Raji (cell line): ENCODE results near the gene IFT122.

Experiments used
- POLR2A ChIP-seq: IDR thresholded peaks from 2 replicates; pipeline ENCODE4 v1.6.1; 2011; ENCODE audit warnings: low read depth, low read length, control low read depth; ENCODE audit not compliant: insufficient read depth

Gene IFT122

DNA sequence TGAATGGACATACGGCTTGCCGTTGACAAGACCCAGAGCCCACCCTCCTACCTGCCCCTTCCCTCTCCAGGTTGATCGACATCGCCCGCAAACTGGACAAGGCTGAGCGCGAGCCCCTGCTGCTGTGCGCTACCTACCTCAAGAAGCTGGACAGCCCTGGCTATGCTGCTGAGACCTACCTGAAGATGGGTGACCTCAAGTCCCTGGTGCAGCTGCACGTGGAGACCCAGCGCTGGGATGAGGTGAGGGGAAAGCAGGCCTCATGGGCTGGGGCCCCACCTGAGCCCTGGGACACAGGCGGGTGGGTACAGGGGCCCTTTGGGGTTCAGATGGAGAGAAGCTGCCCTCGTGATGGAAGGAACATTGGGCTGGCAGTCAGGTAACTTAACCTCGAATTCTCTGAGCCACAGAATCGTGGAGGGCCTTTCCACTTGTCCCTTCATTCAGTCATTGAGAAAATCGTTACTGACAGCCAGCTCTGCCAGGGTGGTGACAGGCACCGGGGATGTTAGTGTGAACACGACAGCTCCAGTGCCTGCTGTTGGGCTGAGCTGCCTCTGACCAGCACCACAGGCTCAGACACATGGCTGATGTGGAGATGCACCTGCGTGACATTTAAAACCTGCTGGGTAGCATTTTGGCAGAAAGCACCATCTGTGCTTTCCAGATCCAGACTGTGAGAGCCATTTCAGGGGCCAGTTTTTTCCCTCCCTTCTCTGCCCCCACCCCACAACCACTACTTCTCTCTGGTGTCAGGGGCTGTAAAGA lies 62.8 kb downstream of the IFT122 start:
- TF ChIP-seq POLR2A = no peak

DNA sequence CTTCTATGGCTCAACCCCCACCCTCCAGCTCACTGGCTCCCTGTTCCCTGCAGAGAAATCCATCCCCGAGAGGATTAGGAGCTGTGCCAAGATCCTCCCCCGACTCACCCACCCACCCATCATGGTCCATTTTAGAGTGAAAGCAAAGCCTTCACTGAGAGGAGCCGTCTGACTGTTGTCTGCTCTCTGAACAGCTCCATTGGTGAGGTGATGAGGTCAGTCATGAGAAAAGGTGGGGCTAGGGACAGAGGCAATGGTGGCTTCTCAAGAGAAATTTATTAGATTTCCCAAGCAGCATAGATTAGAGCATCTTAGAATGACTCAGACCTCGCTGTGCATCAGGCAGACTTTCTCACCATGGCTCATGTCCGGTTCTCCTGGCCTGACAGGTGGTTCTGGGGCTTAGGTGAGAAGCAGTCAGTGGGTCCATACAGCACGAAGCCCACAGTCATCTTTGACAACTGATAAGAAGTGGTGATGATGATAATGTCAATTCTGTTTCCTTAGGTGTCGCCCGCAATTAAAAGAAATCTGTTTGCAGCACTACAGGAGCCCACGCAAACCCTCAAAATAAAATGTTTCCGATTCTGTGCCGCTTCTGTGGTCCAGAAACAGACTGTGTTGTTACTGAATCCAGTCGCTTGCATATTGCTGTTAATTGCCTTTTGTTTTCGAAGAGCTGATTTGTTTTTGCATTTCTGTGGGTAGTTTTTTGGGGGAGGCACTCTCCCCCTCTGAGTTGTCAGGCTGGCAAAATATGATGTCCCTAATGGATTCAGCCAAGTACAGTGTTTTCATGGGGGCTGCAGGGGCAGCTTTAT lies 63.7 kb downstream of the IFT122 start:
- TF ChIP-seq POLR2A = no peak

DNA sequence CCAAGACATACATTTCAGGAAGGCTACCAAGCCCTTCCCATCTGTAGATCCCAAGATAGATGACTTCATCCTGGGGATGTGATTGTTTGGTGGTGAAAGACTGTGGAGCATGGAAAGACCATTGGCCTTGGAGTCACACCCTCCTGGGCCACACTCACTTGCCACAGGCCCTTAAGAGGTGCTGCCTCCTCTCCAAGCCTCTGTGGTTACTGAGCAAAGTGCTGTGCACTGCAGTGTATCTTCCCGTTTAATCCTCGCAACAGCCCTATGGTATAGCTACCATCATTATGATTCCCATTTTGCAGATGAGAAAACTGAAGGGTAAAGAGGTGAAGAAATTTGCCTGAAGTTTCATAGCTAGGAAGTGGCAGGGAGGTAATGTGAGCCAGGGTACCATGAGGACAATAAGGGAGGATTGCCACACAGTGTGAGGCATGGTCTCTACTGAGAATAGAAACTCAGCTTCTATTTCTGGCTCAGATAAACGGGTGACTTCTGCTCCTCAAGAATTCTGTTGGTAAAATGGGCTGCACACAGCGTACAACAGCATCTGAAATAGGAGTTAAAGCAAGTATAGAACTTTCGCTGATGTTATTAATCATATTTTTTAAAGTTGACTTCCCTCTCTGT lies 64.6 kb downstream of the IFT122 start:
- no peak for TF ChIP-seq POLR2A

DNA sequence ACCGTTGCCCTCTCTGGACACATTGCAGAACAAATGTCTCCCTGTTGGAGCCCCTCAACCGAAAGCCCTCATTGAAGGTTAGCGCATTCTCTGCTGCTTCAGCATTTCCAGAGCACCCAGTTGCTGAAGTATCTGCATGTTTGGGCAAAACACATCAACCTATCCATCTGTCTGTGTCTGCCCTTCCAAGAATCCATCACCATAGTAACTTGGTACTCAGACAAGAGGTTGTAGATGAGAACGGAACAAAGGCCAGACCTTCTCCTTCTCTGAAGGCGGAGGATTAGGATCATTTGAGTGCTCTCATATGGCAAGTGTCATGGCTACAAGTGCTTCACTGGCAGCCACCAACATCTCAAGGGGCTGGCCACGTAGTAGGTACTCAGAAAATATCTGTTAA lies 65.3 kb downstream of the IFT122 start:
- no peak for TF ChIP-seq POLR2A

DNA sequence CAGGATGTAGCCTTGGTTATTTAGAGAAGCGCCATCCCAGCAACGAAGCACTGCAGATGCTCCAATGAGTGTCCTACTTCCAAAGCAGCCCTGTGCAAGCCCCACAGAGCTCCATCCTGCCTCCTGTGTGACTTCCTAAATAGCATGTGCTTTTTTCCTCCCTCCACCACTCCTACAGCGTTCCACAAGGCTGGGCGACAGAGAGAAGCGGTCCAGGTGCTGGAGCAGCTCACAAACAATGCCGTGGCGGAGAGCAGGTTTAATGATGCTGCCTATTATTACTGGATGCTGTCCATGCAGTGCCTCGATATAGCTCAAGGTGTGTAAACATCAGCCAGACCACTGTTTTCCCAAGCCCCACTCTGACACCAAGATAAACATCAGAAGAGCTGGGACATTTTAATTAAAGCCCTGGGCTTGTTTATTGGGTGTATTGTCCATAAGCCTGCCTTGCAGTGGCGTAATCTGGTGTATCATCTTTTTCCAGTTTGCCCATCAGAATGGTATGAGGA lies 66.3 kb downstream of the IFT122 start:
- TF ChIP-seq POLR2A = no peak

DNA sequence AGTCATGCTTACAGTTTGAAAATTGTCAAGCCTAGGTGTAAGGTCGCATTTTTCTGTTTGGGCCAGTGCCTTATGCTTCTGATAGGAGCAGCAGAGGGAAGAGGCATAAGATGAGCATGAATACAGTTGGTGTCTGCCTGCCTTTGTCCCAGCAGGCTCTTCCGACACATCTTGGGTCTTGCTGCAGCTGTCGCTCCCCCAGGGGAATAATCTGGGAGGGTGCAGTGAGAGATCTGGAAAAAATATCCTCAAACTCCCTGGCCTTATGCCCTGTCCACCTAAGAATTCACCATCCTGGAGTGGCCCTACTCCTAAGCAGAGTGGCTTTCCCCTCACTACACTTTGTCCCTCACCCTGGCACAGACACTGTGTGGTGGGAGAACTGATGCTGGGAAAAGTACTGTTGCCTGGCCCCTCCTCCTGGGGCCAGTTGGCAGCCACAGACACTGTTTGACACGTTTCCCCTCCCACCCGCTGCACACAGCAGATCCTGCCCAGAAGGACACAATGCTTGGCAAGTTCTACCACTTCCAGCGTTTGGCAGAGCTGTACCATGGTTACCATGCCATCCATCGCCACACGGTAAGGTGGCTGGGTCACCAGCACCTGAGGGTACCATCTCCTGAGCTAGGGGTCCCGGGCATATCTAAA lies 67.3 kb downstream of the IFT122 start:
- TF ChIP-seq POLR2A = no peak

DNA sequence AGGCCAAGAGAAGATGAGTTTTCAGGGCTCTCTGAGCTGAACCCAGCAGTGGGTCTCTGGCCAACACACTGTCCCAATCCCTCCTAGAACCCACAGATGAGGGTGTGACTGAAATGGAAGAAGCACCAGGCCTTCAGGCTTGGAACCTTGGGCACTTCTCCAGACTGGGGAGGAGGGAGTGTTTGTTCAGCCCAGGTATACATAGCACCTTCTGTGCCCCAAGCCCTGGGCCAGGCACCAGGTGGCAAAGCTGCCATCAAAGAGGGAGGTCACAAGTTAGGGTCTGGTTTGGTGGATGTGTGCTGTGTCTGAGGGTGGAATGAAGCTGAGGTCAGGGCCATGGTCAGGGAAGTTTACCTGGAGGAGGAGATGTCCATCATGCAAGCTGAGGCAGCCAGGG lies 72.6 kb downstream of the IFT122 start:
- no peak for TF ChIP-seq POLR2A

DNA sequence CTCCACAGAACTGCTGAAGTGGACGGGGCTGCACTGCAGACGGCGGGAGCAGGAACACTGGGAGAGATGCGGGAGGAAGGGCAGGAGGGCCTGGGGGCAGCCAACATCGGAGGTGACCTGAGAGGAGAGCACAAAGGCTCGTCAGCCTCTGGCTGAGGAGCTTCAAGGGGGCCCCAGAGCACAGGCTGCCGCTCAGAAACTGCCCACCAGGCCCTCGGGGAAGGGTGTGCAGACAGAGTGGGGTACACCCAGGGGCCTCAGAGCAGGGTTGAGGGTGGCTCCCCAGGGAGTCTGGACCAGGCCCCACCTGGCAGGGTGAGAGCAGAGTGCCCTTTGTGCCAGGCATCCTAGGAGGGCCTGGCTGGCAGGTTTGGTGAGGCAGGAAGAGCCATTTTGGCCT lies 73.7 kb downstream of the IFT122 start:
- TF ChIP-seq POLR2A = no peak

DNA sequence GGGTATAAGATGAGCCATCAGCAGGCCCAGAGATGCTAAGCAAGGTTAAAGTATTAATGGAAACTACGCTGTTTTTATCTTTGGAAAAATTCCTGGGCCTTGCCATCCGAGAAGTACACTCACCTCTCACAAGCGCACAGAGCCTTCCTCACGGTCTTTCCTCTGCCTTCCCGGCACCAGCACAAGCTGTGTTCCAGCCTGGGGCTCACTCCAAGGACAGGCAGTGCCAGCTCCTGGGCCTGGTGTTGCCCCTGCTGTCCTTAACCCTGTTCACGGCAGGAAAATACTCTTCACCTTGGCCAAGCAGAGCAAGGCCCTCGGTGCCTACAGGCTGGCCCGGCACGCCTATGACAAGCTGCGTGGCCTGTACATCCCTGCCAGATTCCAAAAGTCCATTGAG lies 74.1 kb downstream of the IFT122 start:
- TF ChIP-seq POLR2A = no peak

DNA sequence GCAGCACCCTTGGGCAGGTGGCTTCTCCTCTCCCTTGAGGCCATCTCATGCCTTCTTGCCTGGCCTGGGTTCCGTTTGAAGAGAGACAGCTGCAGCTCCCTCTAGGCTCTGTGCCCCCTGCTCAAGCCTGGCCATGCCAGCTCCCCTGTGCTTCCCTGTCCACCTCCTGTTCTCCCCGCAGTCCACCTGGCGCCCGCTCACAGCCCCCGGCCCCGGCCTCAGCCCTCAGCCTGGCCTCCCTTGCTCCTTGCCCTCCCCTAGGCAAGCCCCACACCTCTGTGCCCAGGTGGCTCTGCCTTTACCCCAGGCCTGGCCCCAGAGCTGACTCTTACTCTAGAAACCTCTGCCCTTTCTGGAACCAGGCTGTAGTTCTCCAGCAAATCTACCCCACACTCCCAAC lies 74.5 kb downstream of the IFT122 start:
- no peak for TF ChIP-seq POLR2A

DNA sequence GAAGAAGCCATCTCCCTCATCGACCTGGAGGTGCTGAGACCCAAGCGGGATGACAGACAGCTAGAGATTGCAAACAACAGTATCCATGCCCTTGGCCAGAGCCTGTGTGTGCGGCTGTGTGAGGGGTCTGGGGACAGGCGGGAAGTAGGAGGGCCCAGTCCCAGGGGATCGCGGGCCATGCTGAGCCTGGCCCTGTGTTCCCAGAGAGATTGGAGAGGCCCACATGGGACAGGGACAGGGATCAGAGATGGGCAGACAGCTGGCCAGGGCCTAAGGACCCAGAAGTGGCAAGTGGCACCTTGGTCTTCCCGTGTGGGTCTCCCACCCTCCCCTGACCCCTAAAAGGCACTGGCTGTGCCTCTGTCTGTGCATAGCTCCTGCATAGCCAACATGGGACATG lies 77.5 kb downstream of the IFT122 start:
- TF ChIP-seq POLR2A = no peak

DNA sequence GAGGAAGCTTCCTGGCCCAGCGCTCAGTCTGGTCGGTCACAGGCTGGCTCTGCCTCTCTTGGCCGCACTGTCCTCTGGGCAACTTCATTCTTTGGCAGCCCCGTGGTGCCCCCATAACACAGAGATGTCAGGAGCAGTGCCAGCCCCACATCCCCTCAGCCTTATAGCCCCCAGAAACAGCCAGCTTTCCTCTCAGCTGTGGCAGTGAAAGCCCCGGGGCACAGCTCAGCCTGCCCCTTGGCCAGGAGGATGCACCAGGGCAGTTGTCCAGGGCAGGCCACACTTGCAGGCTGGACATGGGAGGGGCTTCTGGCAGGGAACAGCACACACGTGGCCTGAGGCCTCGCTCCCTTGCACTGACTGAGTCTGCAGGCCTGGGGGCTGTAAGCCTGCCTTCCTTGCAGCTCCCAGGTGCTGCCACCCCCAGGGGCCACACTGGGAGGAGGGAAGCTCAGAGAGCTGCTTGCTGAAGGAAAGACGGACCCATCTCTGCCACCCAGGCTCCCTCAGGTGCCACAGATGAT lies 78.1 kb downstream of the IFT122 start:
- no peak for TF ChIP-seq POLR2A

DNA sequence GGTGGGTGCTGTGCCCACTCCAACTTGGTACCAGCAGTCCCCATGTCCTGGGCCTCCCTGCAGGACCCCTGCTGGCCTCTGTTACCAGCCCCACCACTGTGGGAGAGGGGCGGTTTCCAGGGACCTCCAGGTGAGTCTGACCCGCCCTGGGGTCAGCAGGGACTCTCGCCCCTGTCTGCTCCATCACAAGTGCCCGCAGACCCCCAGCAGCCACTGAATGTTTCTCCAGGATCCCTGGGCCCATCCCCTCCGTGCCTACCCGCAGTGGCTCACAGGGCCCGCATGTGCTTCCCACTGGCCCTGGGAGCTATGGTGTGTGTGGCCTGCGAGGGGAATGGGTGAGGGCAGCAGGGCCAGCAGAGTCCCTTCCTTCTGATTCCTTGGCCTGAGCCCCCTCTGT lies 78.6 kb downstream of the IFT122 start:
- no peak for TF ChIP-seq POLR2A

DNA sequence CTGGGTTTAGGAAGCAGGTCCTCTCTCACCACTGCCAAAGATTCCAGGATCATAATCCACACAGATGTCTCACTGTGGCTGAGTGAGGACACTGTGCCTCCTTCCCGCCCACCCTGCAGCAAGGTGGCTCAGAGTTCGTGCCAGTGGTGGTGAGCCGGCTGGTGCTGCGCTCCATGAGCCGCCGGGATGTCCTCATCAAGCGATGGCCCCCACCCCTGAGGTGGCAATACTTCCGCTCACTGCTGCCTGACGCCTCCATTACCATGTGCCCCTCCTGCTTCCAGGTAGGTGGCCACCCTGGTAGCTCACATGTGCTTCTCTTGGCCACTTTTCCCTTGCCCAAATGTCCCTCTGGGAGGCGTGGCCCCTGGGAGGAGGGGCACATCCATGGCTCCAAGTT lies 79.4 kb downstream of the IFT122 start:
- TF ChIP-seq POLR2A = no peak

DNA sequence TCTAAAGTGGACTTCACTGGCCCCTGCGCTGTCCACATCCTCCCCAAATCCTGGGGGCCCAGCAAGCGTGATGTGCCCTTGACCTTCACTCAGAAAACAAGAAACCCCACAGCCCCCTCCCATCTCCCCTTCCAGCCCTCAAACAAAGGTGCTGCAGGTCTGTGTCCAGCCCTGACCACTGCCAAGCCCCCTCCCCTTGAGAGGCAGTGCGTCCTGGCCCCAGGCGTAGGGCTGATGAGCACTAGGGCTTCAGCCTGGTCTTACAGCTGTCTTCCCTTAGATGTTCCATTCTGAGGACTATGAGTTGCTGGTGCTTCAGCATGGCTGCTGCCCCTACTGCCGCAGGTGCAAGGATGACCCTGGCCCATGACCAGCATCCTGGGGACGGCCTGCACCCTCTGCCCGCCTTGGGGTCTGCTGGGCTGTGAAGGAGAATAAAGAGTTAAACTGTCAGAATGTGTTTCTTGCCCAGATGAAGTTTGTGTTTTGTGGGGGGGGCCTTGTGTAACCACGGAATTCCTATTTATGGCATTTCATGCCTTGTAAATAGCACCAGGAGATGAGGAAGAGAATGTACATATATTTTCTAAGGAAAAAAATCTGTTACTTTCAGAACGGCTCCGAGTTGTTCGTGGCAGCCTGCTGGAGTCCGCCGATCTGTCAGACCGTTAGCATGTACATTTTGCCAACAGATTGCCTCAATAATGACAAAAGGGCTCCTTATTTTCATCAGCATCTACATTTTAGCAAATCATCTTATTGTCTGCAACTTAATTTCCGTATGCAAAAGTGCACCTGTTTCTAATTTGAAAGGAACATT lies 80.1 kb downstream of the IFT122 start:
- no peak for TF ChIP-seq POLR2A

DNA sequence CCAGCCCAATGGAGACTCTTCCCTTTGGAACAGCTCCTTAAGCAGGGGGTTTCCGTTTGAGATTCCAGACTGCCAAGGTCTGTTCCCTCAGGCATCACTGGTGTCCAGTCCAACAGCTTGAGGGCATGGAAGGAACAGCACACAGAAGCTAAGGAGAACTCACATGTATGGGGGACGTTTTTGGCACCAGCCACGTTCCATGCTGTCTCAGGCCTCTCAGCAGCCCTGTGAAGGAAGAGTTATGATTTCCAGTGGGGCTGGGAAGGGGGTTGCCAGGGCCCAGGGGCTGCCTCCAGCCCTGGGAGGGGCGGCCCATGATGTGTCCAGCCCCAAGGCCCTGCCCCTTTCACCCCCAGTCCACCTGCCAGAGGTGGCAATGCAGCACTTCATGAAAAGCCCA lies 80.9 kb downstream of the IFT122 start:
- TF ChIP-seq POLR2A = no peak
